Amygdala (tissue), 56 donors: ENCODE results near the gene EDC4.

Experiments
- DNase-seq, 56 donors: peaks; one replicate each; lab custom pipeline; 2025; lab: John Stamatoyannopoulos, UW

EDC4 gene

GRCh38 chr16:67874372-67874771 lies 1.5 kb downstream of the EDC4 start:
- DNase-seq = no peak

DNA sequence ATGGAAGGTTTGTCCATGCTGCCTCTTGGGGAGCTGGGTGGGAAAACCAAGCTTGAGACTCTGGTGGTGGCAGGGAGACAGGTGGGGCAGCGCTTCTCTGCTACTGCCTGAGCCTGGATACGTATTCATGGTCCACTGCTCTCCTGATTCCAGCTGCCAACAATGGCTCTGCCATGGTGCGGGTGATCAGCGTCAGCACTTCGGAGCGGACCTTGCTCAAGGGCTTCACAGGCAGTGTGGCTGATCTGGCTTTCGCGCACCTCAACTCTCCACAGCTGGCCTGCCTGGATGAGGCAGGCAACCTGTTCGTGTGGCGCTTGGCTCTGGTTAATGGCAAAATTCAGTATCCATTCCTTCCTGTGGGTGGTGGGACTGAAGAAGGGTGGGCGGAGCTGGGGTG lies 4.2 kb downstream of the EDC4 start:
- DNase-seq = no peak

DNA sequence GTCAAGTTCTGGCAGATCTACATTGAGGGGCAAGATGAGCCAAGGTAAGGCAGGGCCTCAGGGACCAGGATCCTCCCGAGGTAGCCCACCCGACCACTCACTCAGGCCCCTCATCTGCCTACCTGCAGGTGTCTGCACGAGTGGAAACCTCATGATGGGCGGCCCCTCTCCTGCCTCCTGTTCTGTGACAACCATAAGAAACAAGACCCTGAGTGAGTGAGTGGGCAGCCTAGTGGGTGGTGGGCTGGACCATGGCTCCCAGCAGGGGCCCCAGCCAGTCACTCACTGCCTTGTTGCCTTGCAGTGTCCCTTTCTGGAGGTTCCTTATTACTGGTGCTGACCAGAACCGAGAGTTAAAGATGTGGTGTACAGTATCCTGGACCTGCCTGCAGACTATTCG lies 5.4 kb downstream of the EDC4 start:
- DNase-seq = no peak

DNA sequence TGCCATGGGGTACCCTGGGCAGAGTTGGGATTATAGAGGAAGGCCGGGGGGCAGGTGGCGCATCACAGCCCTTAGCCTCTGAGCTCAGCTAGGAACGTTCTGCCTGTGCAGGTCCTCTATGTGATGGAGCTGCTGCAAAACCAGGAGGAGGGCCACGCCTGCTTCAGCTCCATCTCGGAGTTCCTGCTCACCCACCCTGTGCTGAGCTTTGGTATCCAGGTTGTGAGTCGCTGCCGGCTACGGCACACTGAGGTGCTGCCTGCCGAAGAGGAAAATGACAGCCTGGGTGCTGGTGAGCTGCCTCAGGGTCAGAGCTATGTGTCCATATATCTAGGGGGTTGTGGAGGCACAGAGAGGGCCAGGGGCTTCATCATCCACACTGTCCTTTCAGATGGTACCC lies 6.0 kb downstream of the EDC4 start:
- DNase-seq = no peak

GRCh38 chr16:67879462-67879861 lies 6.6 kb downstream of the EDC4 start:
- no peak for DNase-seq

DNA sequence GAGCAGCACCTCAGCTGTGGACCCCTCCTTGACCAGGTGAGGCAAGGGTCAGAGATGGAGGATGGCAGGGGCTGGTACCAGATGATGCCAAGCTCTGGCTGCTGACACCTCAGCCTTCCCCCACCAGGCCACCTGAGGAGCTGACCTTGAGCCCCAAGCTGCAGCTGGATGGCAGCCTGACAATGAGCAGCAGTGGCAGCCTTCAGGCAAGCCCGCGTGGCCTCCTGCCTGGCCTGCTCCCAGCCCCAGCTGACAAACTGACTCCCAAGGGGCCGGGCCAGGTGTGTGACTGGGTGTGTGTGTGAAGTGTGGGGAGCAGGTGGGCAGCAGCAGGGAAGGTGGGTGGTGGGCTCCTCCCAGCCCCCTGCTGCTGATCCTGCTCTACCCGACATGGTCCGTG lies 7.1 kb downstream of the EDC4 start:
- DNase-seq = no peak

- no peak for DNase-seq
These were observed 7.7 kb downstream of the EDC4 start for GRCh38 chr16:67880584-67880983.

DNA sequence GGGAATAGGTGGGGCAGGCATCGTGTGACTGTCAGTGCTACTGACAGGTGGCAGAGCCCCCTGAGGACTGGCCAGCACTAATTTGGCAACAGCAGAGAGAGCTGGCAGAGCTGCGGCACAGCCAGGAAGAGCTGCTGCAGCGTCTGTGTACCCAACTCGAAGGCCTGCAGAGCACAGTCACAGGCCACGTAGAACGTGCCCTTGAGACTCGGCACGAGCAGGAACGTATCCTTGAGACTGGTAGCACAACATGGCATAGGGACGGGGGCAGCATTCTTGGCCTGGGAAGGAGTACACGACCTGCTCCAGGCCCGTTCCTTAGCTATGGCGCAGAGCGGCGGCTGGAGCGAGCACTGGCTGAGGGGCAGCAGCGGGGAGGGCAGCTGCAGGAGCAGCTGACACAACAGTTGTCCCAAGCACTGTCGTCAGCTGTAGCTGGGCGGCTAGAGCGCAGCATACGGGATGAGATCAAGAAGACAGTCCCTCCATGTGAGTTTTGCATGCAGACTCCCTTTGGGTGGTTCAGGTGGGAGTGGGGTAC lies 8.8 kb downstream of the EDC4 start:
- peak in 38 of 56 donors; percentile 10 to 78 (median 44) for DNase-seq

GRCh38 chr16:67882374-67883145 lies 9.7 kb downstream of the EDC4 start:
- peak in 54 of 56 donors; percentile 19 to 92 (median 72) for DNase-seq

DNA sequence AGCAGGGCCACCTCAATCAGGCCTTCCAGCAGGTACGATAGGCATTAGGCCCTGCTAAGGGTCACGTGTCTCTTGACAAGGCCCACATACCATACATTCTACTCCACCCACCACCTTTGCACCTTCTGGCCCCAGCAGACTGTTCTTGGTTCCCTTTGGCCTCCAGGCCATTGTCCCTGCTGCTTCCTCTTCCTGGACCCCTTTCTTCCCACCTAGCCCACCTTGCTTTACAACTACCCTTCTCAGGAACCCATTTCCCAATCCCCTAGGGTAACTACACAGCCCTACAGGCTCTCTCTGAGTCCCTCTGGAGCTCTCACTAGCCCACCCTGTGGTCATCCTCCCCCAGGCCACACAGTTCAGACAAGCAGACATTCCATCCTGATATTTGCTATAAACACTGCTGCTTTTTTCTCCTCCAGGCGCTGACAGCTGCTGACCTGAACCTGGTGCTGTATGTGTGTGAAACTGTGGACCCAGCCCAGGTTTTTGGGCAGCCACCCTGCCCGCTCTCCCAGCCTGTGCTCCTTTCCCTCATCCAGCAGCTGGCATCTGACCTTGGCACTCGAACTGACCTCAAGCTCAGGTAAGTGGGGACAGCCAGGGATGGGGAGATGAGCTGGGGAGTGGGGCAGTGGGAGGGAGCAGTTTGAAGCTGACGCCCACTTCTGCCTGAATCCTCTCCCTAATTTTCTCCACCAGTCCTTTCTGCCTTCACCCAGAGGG lies 10.5 kb downstream of the EDC4 start:
- peak in 1 of 56 donors; percentile 34 for DNase-seq

GRCh38 chr16:67883872-67884261 lies 11.0 kb downstream of the EDC4 start:
- peak in 28 of 56 donors; percentile 7 to 72 (median 28) for DNase-seq

GRCh38 chr16:67884684-67885083 lies 11.8 kb downstream of the EDC4 start, which contains the start of gene NRN1L:
NRN1L (plus strand) TSS chr16:67884885; CDS start chr16:67884904, 19 bp downstream.
- peak in 55 of 56 donors; percentile 18 to 95 (median 84) for DNase-seq

- no peak for DNase-seq
These were observed 12.7 kb downstream of the EDC4 start for GRCh38 chr16:67885545-67885944.

DNA sequence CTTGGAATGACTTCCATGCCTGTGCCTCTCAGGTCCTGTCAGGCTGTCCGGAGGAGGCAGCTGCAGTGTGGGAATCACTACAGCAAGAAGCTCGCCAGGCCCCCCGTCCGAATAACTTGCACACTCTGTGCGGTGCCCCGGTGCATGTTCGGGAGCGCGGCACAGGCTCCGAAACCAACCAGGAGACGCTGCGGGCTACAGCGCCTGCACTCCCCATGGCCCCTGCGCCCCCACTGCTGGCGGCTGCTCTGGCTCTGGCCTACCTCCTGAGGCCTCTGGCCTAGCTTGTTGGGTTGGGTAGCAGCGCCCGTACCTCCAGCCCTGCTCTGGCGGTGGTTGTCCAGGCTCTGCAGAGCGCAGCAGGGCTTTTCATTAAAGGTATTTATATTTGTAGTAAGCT lies 13.1 kb downstream of the EDC4 start:
- DNase-seq = no peak

DNA sequence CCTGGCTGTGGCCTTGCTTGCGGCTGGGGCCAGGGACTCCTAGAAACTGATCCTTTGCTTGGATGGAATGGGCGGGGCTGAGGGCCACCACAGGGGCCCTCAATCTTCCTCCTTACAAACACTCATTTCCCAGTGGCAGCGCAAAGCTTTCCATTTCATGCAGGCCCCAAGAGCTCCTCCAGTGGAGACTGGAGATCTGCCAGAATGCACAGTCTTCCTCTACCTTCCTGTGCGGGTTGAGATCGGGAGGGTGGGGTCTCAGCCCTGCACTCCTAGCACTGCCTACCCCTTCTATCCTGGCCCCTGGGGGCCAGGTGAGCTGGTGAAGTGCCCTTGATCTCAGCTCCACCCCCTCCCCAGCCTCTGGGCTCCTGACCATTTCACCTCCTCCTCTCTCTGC lies 13.5 kb downstream of the EDC4 start:
- no peak for DNase-seq

GRCh38 chr16:67888331-67888730 lies 15.5 kb downstream of the EDC4 start:
- no peak for DNase-seq

- no peak for DNase-seq
These were observed 19.5 kb downstream of the EDC4 start for GRCh38 chr16:67892375-67892774.

DNA sequence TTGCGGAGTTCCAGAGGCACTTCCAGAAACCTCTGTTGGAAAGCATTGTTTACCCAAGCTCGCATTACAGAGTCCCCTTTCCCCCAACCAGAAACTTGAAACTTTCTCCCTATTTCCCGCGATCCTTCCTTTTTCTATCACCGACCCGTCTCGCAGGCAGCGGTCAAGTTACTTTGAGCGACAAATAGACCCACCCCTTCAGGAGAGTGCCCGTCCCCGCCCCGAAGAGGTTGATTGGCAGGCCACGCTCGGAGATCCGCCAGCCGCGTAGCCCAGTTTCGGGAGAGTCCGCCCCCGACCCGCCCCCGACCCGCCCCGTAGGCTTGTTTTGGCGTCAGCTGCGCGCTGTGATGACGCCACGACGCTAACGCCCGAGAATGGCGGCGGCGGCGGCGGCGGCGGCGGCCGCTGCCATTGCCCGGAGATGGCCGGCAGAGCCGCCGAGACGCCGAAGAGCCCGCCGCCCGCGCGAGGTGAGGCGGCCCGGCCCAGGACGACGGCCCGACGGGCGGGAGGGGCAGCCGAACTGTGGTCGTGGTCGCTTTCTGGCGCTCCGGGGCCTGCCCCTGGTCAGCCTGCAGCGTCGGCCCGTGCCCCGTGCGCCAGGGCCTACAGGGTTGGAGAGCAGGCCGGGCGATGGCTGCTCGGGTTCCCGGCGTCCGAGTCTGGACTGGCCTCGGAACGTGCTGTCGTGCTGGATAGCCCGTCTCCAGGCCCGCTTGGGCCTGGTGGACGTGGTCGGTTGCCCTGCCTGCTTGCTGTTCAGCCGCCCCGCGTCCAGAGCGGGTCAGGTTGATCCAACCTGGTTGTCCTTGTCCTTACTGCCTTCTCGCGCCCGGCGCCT lies 20.3 kb downstream of the EDC4 start, which contains the start of gene PSKH1:
Gene PSKH1 (plus strand): TSS at position 356 of the 844 bp plus-strand sequence. CDS start 15,496 bp downstream, outside the sequence.
- peak; percentile 31 to 98 (median 94) for DNase-seq

- peak in 1 of 56 donors; percentile 35 for DNase-seq
These were observed 21.0 kb downstream of the EDC4 start for GRCh38 chr16:67893743-67894399.

DNA sequence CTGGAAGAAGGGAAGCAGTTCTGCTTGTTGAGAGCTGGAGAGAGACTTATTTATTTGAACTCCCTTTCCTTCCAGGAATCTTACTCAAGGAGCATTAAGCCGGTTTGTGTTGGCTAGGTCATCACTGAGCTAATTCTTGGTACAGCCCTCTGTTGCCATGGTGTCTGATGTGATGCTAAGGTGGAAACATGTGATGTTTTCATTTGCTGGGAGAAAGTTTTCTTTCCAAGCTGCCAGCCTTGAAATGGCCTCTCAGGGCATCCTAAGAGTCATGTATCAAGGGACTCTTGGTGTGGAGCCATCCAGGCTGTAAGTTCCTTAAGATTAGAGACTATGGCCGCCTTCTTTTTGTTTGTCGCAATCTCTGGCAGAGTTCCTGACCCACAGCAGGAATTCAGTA lies 24.4 kb downstream of the EDC4 start:
- DNase-seq = peak in 12 of 56 donors; percentile 8 to 36 (median 16)
